ENCODE data around the gene LARP7.

DNA sequence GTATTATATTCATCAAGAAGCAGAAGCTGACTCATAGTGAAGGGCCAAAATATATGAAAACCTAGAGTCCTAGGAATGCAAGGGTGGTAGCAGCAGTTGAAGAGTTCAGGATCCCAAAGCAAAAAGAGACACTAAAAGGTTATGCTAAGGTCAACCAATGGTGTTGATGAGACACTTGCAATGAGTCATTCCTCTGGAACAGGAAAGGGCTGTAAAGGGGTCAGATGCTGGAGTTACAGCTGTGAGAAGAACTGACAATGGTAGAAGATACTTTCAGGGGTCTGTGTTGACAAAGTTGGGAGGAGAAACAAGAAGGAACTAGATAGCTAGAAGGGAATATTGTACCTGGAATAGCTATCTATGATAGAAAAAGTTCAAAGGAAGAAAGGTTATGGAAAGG, 47.7 kb upstream of the LARP7 start:
- TF ChIP-seq EP300 (IDR thresholded peaks at IDR 0.05; ENCODE audit: borderline replicate concordance) (no peak), RAD21 (IDR thresholded peaks at IDR 0.05; ENCODE audit: low read depth) (no peak), REST (IDR thresholded peaks at IDR 0.05; ENCODE audit: low read depth) (no peak), EGR1 (IDR thresholded peaks at IDR 0.05) (no peak), YY1 (IDR thresholded peaks at IDR 0.05; ENCODE audit: low read depth) (no peak), FOXM1 (IDR thresholded peaks at IDR 0.05; ENCODE audit: borderline replicate concordance, low read depth) (no peak), CEBPB (IDR thresholded peaks at IDR 0.05) (no peak)
- TF ChIP-seq, protein P1, sequence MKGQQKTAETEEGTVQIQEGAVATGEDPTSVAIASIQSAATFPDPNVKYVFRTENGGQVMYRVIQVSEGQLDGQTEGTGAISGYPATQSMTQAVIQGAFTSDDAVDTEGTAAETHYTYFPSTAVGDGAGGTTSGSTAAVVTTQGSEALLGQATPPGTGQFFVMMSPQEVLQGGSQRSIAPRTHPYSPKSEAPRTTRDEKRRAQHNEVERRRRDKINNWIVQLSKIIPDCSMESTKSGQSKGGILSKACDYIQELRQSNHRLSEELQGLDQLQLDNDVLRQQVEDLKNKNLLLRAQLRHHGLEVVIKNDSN (IDR thresholded peaks at IDR 0.05): no peak
